Endothelial cell (in vitro differentiated cells): ENCODE data around the gene PTPRT. TPM values are rescaled to one million over a fixed set of nuclear protein-coding genes. Genes with fewer than 3 reads are reported as not detected.

ENCODE experiments used
- DNase-seq: peaks from one replicate; pipeline ENCODE4 v3.0.0; 2021; ENCODE audit warnings: low spot score
- H3K27ac Mint-ChIP-seq: one replicate; pipeline ENCODE4 v1.8.0; 2021; ENCODE audit warnings: mixed read lengths, inconsistent platforms; ENCODE audit not compliant: unreplicated experiment
- H3K27me3 Mint-ChIP-seq: one replicate; pipeline ENCODE4 v1.8.0; 2021; ENCODE audit warnings: mild to moderate bottlenecking, moderate library complexity, mixed read lengths, inconsistent platforms; ENCODE audit not compliant: unreplicated experiment
- H3K36me3 Mint-ChIP-seq: one replicate; pipeline ENCODE4 v1.8.0; 2021; ENCODE audit warnings: mild to moderate bottlenecking, low read depth, mixed read lengths, inconsistent platforms; ENCODE audit not compliant: unreplicated experiment
- H3K4me1 Mint-ChIP-seq: one replicate; pipeline ENCODE4 v1.8.0; 2021; ENCODE audit warnings: mild to moderate bottlenecking, mixed read lengths, inconsistent platforms; ENCODE audit not compliant: unreplicated experiment
- H3K4me3 Mint-ChIP-seq: one replicate; pipeline ENCODE4 v1.8.0; 2021; ENCODE audit warnings: mild to moderate bottlenecking, mixed read lengths, inconsistent platforms; ENCODE audit not compliant: unreplicated experiment
- H3K9me3 Mint-ChIP-seq: one replicate; pipeline ENCODE4 v1.8.0; 2021; ENCODE audit warnings: mixed read lengths, inconsistent platforms; ENCODE audit not compliant: unreplicated experiment
- total RNA-seq: library from RNA; stranded (reverse); fragmentation: NEBNext Ultra II Directional; extraction: Animal tissue kit (Norgen Biotek cat#: 25700); gene quantifications from one replicate; pipeline ENCODE4 v1.2.1, GENCODE V29; 2021; ENCODE audit not compliant: unreplicated experiment
- TF ChIP-seq, protein P1 (sequence below): fragments of 200-600 bp; sonication (generic); IDR thresholded peaks from one replicate; pipeline ENCODE4 v1.5.0; 2021; ENCODE audit warnings: antibody characterized with exemption; ENCODE audit not compliant: unreplicated experiment

PTPRT gene
- total RNA-seq, 1 donor from 2014 or later, result 0.10 TPM

GRCh38 chr20:43023836-43024235 lies 165.9 kb downstream of the PTPRT start:
- Mint-ChIP-seq H3K27me3 (peaks cover 2% of the 10 kb centered on the region), H3K9me3 (peaks cover 31% of the 10 kb centered on the region), H3K4me1 (no peaks in the 10 kb centered on the region), H3K27ac (no peak overlapping the region), H3K36me3 (no peaks in the 10 kb centered on the region), H3K4me3 (no peak overlapping the region)
- DNase-seq, result no peak
- TF ChIP-seq, protein P1, sequence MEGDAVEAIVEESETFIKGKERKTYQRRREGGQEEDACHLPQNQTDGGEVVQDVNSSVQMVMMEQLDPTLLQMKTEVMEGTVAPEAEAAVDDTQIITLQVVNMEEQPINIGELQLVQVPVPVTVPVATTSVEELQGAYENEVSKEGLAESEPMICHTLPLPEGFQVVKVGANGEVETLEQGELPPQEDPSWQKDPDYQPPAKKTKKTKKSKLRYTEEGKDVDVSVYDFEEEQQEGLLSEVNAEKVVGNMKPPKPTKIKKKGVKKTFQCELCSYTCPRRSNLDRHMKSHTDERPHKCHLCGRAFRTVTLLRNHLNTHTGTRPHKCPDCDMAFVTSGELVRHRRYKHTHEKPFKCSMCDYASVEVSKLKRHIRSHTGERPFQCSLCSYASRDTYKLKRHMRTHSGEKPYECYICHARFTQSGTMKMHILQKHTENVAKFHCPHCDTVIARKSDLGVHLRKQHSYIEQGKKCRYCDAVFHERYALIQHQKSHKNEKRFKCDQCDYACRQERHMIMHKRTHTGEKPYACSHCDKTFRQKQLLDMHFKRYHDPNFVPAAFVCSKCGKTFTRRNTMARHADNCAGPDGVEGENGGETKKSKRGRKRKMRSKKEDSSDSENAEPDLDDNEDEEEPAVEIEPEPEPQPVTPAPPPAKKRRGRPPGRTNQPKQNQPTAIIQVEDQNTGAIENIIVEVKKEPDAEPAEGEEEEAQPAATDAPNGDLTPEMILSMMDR, result no peak

DNA sequence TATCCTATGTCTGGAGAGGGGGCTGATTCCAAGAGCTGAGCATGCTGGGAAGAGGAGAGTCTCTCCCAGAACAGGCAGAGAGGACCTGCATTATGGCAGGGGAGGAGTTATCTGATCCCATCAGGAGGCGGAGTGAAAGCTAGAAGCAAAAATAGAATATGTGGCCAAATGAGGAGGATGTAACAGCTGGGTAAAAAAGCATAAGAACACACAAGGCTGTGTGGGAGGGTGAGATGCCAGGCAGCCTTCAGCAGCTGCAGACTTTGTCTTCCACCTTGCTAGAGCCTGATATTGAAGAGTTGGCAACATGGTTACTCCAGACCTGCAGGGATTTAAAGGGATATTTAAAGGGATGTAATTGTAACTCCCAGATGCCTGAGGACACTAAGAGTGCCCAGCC lies 167.1 kb downstream of the PTPRT start:
- Mint-ChIP-seq H3K9me3 (peaks cover 21% of the 10 kb centered on the region), H3K4me1 (no peaks in the 10 kb centered on the region), H3K4me3 (no peak overlapping the region), H3K27me3 (peaks cover 3% of the 10 kb centered on the region), H3K36me3 (no peaks in the 10 kb centered on the region), H3K27ac (no peak overlapping the region)
- TF ChIP-seq, protein P1, result no peak
- DNase-seq, result no peak

DNA sequence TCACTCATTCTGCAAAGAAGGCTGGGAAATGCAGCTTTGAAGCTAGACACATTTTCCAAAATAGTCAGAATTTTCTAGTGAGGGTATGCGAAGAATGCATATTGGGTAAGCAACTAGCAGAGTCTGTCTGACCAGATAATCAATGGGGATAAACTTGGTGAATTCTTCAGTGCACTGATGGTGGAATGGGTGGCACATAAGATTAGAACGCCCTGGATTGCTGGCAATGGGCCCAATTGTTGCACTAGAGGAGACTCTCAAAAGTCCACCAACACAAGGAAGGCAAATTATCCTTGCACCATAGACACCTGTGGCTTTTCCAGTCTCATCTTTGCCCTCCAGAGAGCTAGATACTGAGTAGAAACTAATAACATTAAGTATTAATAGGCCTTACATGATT lies 167.6 kb downstream of the PTPRT start:
- Mint-ChIP-seq H3K4me3 (no peak overlapping the region), H3K36me3 (no peaks in the 10 kb centered on the region), H3K4me1 (no peaks in the 10 kb centered on the region), H3K27ac (no peak overlapping the region), H3K27me3 (peaks cover 4% of the 10 kb centered on the region), H3K9me3 (peaks cover 23% of the 10 kb centered on the region)
- no peak for DNase-seq
- TF ChIP-seq, protein P1, result no peak

- no peak overlapping the region for H3K27ac Mint-ChIP-seq
- H3K4me3 Mint-ChIP-seq, result no peak overlapping the region
- no peaks in the 10 kb centered on the region for H3K36me3 Mint-ChIP-seq
- H3K9me3 Mint-ChIP-seq, result peaks cover 23% of the 10 kb centered on the region
- DNase-seq, result no peak
- H3K27me3 Mint-ChIP-seq, result peaks cover 8% of the 10 kb centered on the region
- TF ChIP-seq, protein P1, result no peak
- H3K4me1 Mint-ChIP-seq, result no peaks in the 10 kb centered on the region
Observed at GRCh38 chr20:43017241-43018030, 172.3 kb downstream of the PTPRT start.

DNA sequence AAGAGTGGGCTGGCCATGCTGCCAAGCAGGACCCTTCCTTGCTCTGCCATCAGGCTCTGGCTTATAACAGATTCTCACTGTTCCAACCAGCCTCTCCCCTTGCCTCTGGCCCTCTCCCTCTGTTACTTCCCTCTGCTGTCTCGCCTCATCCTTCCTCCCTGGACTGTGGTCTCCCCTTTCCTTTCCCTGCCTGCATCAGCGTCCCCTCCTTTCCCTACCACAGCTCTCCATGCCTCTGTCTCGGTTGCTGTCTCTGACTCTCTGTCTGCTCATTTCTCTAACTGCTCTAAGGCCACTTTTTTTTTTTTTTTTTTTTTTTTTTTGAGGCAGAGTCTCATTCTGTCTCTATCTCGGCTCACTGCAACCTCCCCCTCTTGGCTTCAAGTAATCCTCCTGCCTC lies 173.4 kb downstream of the PTPRT start:
- TF ChIP-seq, protein P1, result no peak
- Mint-ChIP-seq H3K9me3 (peaks cover 23% of the 10 kb centered on the region), H3K36me3 (no peaks in the 10 kb centered on the region), H3K4me1 (no peaks in the 10 kb centered on the region), H3K4me3 (no peak overlapping the region), H3K27me3 (peaks cover 8% of the 10 kb centered on the region), H3K27ac (no peak overlapping the region)
- no peak for DNase-seq
